RWPE1 (cell line): Measurements from ENCODE around the gene PI3.

ENCODE experiments used
- CTCF ChIA-PET: fragments of 350-600 bp; sonication (Branson Sonifier 250); formaldehyde crosslinking; extraction: SDS; loops from one replicate; lab custom pipeline; 2021; lab: Yijun Ruan, JAX
- POLR2A ChIA-PET: fragments of 400-600 bp; formaldehyde crosslinking; extraction: SDS; loops from one replicate; lab custom pipeline; 2020; ENCODE audit warnings: antibody characterized with exemption; ENCODE audit not compliant: low non-redundant PET; lab: Yijun Ruan, JAX
- DNase-seq: peaks from one replicate; pipeline ENCODE4 v3.0.0; 2012; ENCODE audit warnings: low spot score
- H3K27ac ChIP-seq: fragments of 450-650 bp; 2 replicates; pipeline ENCODE4 v1.5.1; 2017
- TF ChIP-seq, protein P1 (sequence below): fragments of 450-650 bp; conservative IDR thresholded peaks from 2 replicates; pipeline ENCODE4 v1.5.1; 2017; ENCODE audit warnings: low read depth, mild to moderate bottlenecking

Gene PI3

DNA sequence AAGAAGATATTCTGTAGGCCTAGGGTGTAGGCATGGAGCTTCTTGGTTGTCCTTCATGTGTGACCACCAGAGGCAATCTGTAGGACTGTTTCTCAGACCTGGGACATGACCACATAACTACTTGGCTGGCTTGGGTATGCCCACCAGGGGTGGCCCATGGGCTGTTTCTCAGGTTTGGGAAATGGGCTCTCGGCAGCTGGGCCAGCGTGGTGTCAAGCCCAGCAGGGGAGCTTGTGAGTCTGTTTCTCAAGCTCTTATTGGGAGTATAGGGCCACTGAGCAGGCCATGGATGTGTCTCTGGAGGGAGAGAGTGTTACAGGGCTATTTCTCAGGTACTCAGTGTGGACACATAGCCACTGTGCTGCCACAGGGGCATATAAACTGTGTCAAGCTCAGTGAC is 43.9 kb downstream of the PI3 start:
- H3K27ac ChIP-seq = no peak overlapping the region
- ChIA-PET CTCF (interaction anchor here (0.6 to 1.0 kb wide), 2 partner anchors 15 to 80 kb away, joined by 3 to 5 read pairs; no protein-coding TSS in a partner anchor), POLR2A (no interaction called here)
- DNase-seq = no peak
- TF ChIP-seq, protein P1, sequence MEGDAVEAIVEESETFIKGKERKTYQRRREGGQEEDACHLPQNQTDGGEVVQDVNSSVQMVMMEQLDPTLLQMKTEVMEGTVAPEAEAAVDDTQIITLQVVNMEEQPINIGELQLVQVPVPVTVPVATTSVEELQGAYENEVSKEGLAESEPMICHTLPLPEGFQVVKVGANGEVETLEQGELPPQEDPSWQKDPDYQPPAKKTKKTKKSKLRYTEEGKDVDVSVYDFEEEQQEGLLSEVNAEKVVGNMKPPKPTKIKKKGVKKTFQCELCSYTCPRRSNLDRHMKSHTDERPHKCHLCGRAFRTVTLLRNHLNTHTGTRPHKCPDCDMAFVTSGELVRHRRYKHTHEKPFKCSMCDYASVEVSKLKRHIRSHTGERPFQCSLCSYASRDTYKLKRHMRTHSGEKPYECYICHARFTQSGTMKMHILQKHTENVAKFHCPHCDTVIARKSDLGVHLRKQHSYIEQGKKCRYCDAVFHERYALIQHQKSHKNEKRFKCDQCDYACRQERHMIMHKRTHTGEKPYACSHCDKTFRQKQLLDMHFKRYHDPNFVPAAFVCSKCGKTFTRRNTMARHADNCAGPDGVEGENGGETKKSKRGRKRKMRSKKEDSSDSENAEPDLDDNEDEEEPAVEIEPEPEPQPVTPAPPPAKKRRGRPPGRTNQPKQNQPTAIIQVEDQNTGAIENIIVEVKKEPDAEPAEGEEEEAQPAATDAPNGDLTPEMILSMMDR = no peak

DNA sequence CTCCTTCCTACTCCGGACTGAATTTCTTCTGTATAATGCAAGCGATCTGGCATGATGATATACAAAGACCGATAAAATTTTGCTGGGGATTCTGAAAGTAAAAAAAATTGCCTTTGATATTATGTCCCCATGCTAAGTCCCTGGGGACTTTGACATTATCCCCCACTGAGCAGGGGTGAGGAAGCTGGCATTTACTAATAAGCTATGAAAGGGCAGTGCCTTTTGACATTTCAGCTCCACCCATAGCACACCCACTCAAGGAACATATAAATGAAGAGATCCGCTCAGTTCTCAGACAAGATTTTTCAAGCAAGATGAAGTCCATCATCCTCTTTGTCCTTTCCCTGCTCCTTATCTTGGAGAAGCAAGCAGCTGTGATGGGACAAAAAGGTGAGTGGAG is 46.4 kb downstream of the PI3 start, which contains the start of gene SEMG2:
TSS of gene SEMG2 (plus strand) at position 298 of the 400 bp plus-strand sequence. CDS start at position 315, 17 bp downstream.
- no peak within 1 kb of the TSS for H3K27ac ChIP-seq
- POLR2A ChIA-PET = no interaction called here
- no peak for DNase-seq
- TF ChIP-seq, protein P1 = no peak
- CTCF ChIA-PET = interaction anchor here (1.0 to 1.2 kb wide), 3 partner anchors 9 to 255 kb away, joined by 3 to 4 read pairs (median 4); partner anchors contain the start of gene STK4

DNA sequence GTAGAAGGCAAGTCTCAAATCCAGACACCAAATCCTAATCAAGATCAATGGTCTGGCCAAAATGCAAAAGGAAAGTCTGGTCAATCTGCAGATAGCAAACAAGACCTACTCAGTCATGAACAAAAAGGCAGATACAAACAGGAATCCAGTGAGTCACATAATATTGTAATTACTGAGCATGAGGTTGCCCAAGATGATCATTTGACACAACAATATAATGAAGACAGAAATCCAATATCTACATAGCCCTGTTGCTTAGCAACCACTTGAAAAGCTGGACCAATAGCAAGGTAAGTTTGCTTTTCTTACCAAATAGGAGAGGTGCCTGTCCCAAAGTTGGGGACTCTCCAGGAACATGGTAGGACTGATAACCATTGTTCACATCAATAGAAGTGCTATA is 48.4 kb downstream of the PI3 start:
- TF ChIP-seq, protein P1 = no peak
- ChIA-PET POLR2A (no interaction called here), CTCF (no interaction called here)
- no peak for DNase-seq
- no peak overlapping the region for H3K27ac ChIP-seq
